ENCODE data around the gene PTMS.

- TF ChIP-seq, protein P1, sequence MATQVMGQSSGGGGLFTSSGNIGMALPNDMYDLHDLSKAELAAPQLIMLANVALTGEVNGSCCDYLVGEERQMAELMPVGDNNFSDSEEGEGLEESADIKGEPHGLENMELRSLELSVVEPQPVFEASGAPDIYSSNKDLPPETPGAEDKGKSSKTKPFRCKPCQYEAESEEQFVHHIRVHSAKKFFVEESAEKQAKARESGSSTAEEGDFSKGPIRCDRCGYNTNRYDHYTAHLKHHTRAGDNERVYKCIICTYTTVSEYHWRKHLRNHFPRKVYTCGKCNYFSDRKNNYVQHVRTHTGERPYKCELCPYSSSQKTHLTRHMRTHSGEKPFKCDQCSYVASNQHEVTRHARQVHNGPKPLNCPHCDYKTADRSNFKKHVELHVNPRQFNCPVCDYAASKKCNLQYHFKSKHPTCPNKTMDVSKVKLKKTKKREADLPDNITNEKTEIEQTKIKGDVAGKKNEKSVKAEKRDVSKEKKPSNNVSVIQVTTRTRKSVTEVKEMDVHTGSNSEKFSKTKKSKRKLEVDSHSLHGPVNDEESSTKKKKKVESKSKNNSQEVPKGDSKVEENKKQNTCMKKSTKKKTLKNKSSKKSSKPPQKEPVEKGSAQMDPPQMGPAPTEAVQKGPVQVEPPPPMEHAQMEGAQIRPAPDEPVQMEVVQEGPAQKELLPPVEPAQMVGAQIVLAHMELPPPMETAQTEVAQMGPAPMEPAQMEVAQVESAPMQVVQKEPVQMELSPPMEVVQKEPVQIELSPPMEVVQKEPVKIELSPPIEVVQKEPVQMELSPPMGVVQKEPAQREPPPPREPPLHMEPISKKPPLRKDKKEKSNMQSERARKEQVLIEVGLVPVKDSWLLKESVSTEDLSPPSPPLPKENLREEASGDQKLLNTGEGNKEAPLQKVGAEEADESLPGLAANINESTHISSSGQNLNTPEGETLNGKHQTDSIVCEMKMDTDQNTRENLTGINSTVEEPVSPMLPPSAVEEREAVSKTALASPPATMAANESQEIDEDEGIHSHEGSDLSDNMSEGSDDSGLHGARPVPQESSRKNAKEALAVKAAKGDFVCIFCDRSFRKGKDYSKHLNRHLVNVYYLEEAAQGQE (IDR thresholded peaks at IDR 0.05; ENCODE audit: low read depth, low read length) = no peak
- no peak for TF ChIP-seq CTCF (IDR thresholded peaks at IDR 0.05 in 2 of 3, conservative IDR thresholded peaks at IDR 0.05 in 1 of 3; ENCODE audit: control insufficient read depth in 2 of 3, extremely low read depth in 1 of 3, insufficient read depth in 1 of 3, low read depth in 3 of 3, low read length in 3 of 3)
- TF ChIP-seq GABPA (IDR thresholded peaks at IDR 0.05; ENCODE audit: low read depth) = no peak
- TF ChIP-seq TAF1 (IDR thresholded peaks at IDR 0.05; ENCODE audit: borderline replicate concordance, low read depth, low read length) = no peak
- no peak for TF ChIP-seq ZBTB40 (IDR thresholded peaks at IDR 0.05; ENCODE audit: borderline replicate concordance)
- no peak for TF ChIP-seq BCL11A (IDR thresholded peaks at IDR 0.05; ENCODE audit: low read depth, low read length)
- TF ChIP-seq FOXK2 (IDR thresholded peaks at IDR 0.05) = no peak
- TF ChIP-seq, protein P2, sequence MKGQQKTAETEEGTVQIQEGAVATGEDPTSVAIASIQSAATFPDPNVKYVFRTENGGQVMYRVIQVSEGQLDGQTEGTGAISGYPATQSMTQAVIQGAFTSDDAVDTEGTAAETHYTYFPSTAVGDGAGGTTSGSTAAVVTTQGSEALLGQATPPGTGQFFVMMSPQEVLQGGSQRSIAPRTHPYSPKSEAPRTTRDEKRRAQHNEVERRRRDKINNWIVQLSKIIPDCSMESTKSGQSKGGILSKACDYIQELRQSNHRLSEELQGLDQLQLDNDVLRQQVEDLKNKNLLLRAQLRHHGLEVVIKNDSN (IDR thresholded peaks at IDR 0.05; ENCODE audit: borderline replicate concordance, extremely low read length, insufficient read depth, low read depth, low read length) = no peak
- no peak for TF ChIP-seq HDAC2 (IDR thresholded peaks at IDR 0.05)
- no peak for TF ChIP-seq POLR2AphosphoS5 (IDR thresholded peaks at IDR 0.05; ENCODE audit: low read length)
- TF ChIP-seq TBL1XR1 (IDR thresholded peaks at IDR 0.05; ENCODE audit: low read depth, low read length) = no peak
Observed at GRCh38 chr12:6820166-6820565, 54.0 kb downstream of the PTMS start.
